Left ventricle myocardium inferior (tissue), 1 donor: ENCODE results near the gene ATP6V0C. TPM values are rescaled to one million over a fixed set of nuclear protein-coding genes. Genes with fewer than 3 reads are reported as not detected.
A peak's percentile ranks its signal among the peaks of the same experiment; 100 is the strongest.

Experiments used
- DNase-seq: peaks from one replicate; pipeline ENCODE4 v3.0.0-alpha.2; 2020
- H3K27ac ChIP-seq: fragments of 200-600 bp; replicated peaks from 2 replicates; pipeline ENCODE4 v1.8.0; 2021
- H3K27me3 ChIP-seq: fragments of 200-600 bp; 2 replicates; pipeline ENCODE4 v1.8.0; 2021; ENCODE audit warnings: low read depth
- H3K36me3 ChIP-seq: fragments of 200-600 bp; 2 replicates; pipeline ENCODE4 v1.8.0; 2021
- H3K4me1 ChIP-seq: fragments of 200-600 bp; 2 replicates; pipeline ENCODE4 v1.8.0; 2021
- H3K4me3 ChIP-seq: fragments of 200-600 bp; 2 replicates; pipeline ENCODE4 v1.8.0; 2021; ENCODE audit warnings: mild to moderate bottlenecking, moderate library complexity
- H3K9me3 ChIP-seq: fragments of 200-600 bp; replicated peaks from 2 replicates; pipeline ENCODE4 v1.8.0; 2021
- CTCF ChIP-seq: fragments of 200-600 bp; IDR thresholded peaks from 2 replicates; pipeline ENCODE4 v1.8.0; 2021; ENCODE audit warnings: antibody characterized with exemption, mild to moderate bottlenecking, borderline replicate concordance
- intact Hi-C: fragments of 100-400 bp; cut with micrococcal nuclease; formaldehyde crosslinking; loops from one replicate; pipeline ENCODE4 v1.11.0; 2022
- total RNA-seq: library from RNA; stranded (reverse); fragmentation: NEBNext Ultra II Directional; extraction: Animal tissue kit (Norgen Biotek cat#: 25700); gene quantifications from one replicate; pipeline ENCODE4 v1.2.1, GENCODE V29; 2021
- donor health status: DM: no; HTN: yes; CAD: no; lungs with severe emphysema.

Gene ATP6V0C
- total RNA-seq, 1 donor from 2014 or later = 128 TPM

- H3K27me3 ChIP-seq = no peaks in the 10 kb centered on the region
- H3K9me3 ChIP-seq = no peaks in the 10 kb centered on the region
- no peak overlapping the region for H3K4me3 ChIP-seq
- H3K4me1 ChIP-seq = peaks cover 37% of the 10 kb centered on the region
- intact Hi-C loops = no loop called here
- H3K27ac ChIP-seq = peak overlapping the region; percentile 58
- no peak for TF ChIP-seq CTCF
- DNase-seq = peak; percentile 53
- H3K36me3 ChIP-seq = no peaks in the 10 kb centered on the region
Observed at GRCh38 chr16:2507052-2507659, 6.6 kb upstream of the ATP6V0C start.

GRCh38 chr16:2507665-2508064 is 6.1 kb upstream of the ATP6V0C start:
- intact Hi-C loops = no loop called here
- Histone ChIP-seq H3K27ac (peak overlapping the region; percentile 58), H3K4me1 (peaks cover 33% of the 10 kb centered on the region), H3K4me3 (no peak overlapping the region), H3K9me3 (no peaks in the 10 kb centered on the region), H3K36me3 (no peaks in the 10 kb centered on the region), H3K27me3 (no peaks in the 10 kb centered on the region)
- DNase-seq = peak; percentile 57
- no peak for TF ChIP-seq CTCF

GRCh38 chr16:2508722-2509400 is 4.9 kb upstream of the ATP6V0C start:
- TF ChIP-seq CTCF = no peak
- no peaks in the 10 kb centered on the region for H3K27me3 ChIP-seq
- H3K4me3 ChIP-seq = no peak overlapping the region
- no peaks in the 10 kb centered on the region for H3K36me3 ChIP-seq
- H3K4me1 ChIP-seq = peaks cover 32% of the 10 kb centered on the region
- no peak overlapping the region for H3K27ac ChIP-seq
- intact Hi-C loops = no loop called here
- no peak for DNase-seq
- no peaks in the 10 kb centered on the region for H3K9me3 ChIP-seq

- intact Hi-C loops = no loop called here
Observed at GRCh38 chr16:2511128-2511800, 2.5 kb upstream of the ATP6V0C start.

More at GRCh38 chr16:2511128-2511800, 2.5 kb upstream of the ATP6V0C start:
- Histone ChIP-seq H3K27me3 (no peaks in the 10 kb centered on the region), H3K27ac (no peak overlapping the region), H3K36me3 (no peaks in the 10 kb centered on the region), H3K4me3 (no peak overlapping the region), H3K4me1 (peaks cover 40% of the 10 kb centered on the region), H3K9me3 (no peaks in the 10 kb centered on the region)
- no peak for TF ChIP-seq CTCF
- peak; percentile 68 for DNase-seq
